GM12873 (cell line): Measurements from ENCODE around the gene PRSS2.
A peak's percentile ranks its signal among the peaks of the same experiment; 100 is the strongest.

ENCODE experiments used
- CTCF ChIP-seq: IDR thresholded peaks from 2 replicates; pipeline ENCODE4 v1.5.1; 2012; ENCODE audit warnings: low read depth, mild to moderate bottlenecking, moderate library complexity, low read length, control low read depth; ENCODE audit not compliant: insufficient read depth; ENCODE audit errors: missing control alignments

PRSS2 gene

GRCh38 chr7:142782922-142783900, 12.4 kb downstream of the PRSS2 start:
- peak; percentile 90 for TF ChIP-seq CTCF

- TF ChIP-seq CTCF: no peak
Observed at GRCh38 chr7:142784096-142784495, 13.3 kb downstream of the PRSS2 start.

- no peak for TF ChIP-seq CTCF
Observed at GRCh38 chr7:142784716-142785115, 13.9 kb downstream of the PRSS2 start.

- TF ChIP-seq CTCF: no peak
Observed at GRCh38 chr7:142785841-142786250, 15.1 kb downstream of the PRSS2 start.

- no peak for TF ChIP-seq CTCF
Observed at GRCh38 chr7:142787034-142787768, 16.4 kb downstream of the PRSS2 start.

- no peak for TF ChIP-seq CTCF
Observed at GRCh38 chr7:142787783-142788182, 17.0 kb downstream of the PRSS2 start.
